HG02610 (cell line): ENCODE results near the gene SEC14L2.
"Not testable (repeated sequence)": the region's sequence is repeated elsewhere in the genome, so short reads cannot be mapped to it uniquely, and the experiment has no call there.

ENCODE experiments used
- ATAC-seq: cut with Tn5 transposase; IDR thresholded peaks from one replicate; pipeline ENCODE4 v1.9.1; 2021; ENCODE audit warnings: mild to moderate bottlenecking, moderate library complexity; ENCODE audit not compliant: unreplicated experiment

Gene SEC14L2

DNA sequence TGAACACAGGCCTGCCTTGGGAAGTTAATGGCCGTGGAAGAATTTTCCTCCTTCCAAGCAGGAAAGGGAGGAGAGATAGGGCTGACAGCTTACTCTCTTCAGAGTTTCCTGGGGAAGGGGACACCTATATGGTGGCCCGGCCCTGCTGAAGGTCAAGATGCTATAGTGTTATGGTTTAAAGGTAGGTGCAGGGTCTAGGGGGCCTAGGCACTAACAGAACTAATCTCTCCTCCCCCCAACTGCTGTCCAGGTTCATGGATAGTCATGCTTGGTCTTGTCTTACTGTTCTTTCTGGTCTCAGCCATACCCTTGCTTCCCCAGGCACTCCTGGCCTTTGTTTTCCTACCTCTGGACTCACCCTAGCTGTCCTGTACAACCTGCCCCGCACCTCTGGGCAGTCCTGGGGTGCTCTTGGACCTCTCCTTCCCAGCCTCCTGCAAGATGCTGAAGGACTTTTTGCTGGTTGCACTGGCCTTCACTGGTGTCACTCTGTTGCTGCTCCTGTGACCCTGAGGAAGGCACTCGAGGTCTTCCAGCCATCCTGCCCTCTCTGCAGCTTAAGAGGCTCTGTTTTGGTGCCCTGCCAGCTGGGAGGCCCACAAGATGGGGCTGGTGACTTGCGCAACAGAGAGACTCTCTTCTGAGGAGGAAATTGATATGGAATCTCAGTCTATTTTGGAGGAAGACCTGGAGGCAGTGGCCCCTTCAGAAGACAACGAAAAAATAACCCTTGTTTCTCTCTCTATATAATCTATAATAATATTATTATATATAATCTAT, 57.1 kb downstream of the SEC14L2 start:
- ATAC-seq: no peak

DNA sequence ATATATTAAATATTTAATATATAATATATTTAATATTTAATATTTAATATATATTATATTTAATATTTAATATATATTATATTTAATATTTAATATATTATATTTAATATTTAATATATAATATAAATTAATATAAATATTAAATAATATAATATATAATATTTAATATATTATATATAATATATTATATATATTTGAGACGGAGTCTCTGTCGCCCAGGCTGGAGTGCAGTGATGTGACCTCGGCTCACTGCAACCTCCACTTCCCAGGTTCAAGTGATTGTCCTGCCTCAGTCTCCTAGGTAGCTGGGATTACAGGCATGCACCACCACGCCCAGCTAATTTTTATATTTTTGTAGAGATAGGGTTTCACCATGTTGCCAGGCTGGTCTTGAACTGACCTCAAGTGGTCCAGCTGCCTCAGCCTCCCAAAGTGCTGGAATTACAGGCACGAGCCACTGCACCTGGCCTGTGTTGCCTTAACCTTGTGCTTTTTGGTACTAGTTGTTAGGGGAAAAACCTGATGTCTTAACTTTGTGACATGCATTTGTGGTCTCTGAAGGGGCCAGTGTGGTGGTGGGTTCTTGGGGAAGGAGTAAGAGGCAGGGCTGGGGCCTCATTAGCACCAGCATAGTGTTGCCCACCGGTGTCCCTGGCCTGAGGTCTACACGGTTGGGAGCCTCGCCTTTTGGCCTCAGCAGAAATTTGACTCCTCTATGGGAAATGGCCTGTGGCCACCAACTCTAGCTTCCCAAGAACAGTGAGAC, 58.4 kb downstream of the SEC14L2 start:
- no peak for ATAC-seq

DNA sequence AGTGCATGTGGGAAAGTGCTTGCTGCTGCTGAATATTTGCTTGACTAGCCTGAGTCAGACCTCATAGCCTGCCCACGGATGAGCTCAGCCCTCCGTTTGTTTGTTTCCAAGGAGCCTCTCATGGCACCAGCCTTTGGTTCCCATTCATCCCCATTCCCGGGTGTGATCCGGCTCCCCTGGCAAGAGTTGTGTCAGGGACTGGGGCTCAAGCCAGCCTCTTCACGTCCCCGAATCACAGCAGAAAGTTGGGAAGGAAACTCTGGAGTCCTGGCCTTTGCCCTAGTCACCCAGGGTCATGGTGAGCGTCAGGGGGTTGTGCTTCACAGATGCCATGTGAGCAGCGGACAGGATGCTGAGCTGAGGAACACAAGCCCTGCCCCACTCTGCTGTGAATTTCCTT, 61.2 kb downstream of the SEC14L2 start:
- no peak for ATAC-seq

DNA sequence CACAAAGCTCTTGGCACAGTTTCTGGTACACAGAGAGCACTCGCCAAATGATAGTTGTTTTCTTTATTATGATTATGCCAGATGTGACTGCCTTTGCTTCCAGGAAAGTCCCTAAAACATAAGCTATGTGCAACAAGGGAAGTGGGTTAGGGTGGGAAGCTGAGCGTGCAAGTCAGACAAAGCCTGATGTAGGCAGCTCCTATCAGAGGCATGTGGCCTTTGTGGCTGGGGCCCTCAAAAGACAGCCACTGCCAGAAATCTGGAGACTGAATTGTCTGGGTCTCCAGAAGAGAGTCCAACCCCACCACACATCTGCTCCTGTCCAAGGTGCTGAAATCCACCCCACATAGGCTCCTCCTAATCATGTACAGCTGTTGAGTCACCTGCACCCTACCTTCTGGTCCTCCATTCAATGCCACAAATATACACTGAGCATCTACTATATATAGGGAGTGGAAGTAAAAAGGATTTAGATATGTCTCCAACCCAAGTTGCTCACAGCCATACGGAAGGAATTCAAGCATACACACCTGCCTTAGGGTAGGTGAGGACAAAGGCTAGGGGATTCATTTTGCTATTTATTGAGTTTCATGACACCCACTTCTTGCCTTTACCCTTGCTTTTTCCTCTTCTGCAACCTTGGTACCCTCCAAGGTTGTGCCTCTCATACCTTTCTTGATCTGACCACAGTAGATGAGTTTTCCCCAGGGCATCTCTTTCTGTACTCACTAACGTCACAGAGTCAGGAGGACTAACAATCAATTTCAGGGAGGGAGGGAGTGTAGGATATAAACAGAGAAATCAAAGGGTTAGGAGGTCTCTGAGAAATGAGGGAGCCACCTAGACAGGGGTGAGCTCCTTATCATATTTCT, 62.6 kb downstream of the SEC14L2 start:
- no peak for ATAC-seq

DNA sequence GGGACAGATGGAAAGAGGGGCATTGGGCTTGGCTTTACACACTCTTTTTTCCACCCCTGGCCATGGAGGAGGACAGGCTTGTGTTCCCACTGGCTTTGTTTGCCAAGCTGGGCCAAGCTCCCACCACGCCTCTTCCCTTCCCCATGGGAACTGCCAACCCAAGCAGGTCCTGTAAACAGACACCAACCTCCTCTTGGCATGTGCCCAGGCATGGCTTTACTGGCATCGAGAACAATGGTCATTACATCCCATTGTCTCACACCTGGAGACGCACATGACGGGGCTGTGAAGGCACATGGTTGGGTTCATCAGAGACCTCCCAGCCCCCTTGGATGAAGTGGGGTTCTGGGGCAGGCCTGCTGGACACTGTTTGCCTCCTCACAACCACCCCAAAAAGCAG, 63.3 kb downstream of the SEC14L2 start:
- ATAC-seq: no peak

DNA sequence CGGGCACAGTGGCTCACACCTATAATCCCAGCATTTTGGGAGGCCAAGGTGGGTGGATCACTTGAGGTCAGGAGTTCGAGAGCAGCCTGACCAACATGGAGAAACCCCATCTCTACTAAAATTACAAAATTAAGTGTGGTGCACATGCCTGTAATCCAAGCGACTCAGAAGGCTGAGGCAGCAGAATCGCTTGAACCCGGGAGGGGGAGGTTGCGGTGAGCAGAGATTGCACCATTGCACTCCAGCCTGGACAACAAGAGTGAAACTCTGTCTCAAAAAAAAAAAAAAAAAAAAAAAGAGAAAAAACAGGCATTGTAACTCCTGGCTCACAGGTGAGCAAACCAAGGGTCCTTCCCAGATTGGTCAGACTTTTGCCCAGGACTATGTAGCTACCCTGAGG, 63.7 kb downstream of the SEC14L2 start:
- ATAC-seq: not testable (repeated sequence)

DNA sequence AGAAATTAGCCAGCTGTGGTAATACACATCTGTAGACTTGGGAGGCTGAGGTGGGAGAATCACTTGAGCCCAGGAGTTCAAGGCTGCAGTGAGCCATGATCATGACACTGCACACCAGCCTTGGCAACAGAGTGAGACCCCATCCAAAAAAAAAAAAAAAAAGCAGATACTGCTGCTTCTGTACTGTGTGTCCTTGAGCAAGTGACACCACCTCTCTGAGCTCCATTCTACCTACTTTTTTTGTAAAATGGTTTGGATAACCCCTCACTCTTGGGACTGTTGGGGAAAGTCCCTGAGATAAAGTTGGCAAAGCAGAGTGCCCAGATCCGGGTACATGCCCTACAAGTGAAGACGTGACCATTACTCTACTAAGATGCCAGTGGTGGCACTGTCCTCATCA, 72.3 kb downstream of the SEC14L2 start:
- no peak for ATAC-seq

DNA sequence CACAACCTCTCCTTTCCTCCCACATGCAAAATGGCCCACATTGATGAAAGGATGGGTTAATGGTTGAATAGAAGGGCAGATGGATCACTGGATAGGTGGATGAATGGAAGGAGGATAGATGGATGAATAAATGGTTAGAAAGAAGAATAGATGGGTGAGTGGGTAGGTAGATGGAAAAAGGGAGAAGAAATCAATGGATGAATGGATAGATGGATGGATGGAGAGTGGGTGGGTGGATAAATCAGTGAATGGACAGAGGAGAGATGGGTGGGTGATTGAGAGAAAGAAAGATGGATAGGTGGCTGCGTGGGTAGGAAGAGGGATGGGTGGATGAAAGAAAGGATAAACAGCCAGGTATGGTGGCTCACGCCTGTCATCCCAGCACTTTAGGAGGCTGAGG, 73.8 kb downstream of the SEC14L2 start:
- no peak for ATAC-seq

DNA sequence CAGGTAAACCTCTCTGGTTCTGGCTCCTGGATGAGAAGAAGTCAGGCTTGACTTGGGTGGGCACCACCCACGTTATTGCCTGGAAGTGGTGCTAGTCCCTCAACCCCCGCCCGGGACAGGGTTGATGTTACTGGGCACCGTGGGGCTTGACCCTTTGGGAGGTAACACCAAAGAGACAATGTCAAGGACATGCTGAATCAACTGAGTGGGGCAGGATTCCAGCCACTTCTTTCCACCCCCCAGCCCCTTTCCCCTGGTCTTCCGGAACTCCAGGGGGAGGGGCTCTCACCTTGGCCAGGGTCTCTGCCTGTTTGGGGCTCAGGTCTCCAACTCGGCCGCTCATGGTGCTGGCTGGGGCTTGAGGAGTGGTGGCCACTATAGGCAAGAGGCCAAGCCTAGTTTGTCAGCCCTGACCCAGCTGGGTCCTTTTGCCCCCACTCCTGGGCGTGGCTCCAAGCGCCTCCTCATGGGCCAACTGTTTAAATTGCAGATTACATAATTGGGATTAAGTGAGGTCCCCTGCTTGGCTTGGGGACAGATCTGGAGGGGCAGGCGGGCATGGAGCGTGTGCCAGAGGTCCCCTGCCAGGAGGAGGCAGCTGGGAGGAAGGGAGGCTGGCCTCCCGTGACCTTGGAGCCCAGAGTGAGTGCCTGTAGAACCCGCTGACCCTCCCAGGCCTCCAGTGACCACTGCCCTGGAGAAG, 74.9 kb downstream of the SEC14L2 start, which contains the start of gene SEC14L3:
Gene SEC14L3, minus strand, starts transcription at position 402 of the 703 bp plus-strand sequence. Its CDS starts 59 bp downstream, at position 343.
- no peak for ATAC-seq

DNA sequence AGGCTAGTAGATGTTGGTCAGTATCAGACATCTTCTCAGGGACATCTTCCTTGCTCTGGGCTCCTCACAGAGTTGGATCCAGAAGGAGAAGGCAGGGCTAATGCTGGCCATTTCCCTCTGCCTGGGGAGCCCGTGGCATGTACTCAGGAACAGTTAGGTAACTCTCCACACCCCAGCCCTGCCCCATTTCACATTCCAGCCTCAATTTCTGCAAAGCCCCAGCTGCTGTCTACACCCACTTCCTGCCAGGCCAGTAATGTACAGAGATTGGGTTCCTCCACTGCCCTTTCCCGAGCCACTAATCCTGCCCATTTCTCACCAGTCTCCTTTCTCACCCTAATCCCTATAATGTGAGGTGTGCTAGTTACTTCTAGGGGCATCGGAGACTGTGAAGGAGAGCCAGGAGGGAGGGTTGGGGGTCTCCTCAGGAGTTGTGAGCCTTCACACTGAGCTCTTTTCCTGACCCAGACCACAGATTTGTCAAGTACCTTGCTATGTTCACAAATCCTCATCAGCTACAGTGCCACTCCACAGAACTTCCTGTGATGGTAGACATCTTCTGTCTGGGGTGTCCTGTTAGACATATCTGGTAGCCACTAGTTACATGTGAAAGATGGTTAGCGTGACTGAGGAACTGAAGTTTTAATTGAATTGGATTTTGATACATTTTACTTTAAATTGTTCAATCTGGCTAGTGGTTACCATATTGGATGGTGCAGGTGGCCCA, 76.3 kb downstream of the SEC14L2 start:
- no peak for ATAC-seq

DNA sequence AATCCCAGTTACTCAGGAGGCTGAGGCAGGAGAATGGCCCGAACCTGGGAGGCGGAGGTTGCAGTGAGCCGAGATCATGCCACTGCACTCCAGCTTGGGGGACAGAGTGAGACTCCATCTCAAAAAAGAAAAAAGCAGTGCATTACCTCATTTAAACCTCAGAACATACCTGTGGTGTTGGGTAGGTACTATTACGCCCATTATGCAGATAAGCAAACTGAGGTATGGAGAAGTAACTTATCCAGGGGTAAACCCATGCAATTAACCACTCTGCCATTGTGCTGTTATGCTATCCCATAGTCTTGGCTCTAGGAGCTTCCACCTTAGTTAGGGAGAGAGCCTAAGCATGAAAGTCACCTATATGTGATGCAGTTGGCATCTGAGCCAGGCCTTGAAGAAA, 77.3 kb downstream of the SEC14L2 start:
- ATAC-seq: no peak
